Measurements from ENCODE around the gene RND2. TPM values are rescaled to one million over a fixed set of nuclear protein-coding genes. Genes with fewer than 3 reads are reported as not detected.

The RND2 gene
- total RNA-seq, 4 donors from 2014 or later, result 0.30 to 0.76 (median 0.53) TPM; not detected in 1

DNA sequence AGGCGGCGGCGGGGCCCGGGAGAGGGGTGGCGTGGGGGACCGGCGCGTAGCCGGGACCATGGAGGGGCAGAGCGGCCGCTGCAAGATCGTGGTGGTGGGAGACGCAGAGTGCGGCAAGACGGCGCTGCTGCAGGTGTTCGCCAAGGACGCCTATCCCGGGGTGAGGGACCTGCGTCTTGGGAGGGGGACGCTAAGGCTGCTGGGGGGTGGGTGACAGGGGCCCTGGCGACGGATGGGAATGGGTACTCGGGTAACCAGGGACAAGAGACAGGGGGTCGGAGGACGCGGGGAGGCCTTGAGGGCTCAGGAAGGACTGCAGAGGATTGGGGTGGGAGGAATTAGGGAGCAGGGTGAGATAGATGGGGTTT is 243 bp downstream of the RND2 start:
- no peak for DNase-seq
- WGBS, 2 donors, result 10% methylated on average over 18 to 21 of the region's 27 CpGs
- TF ChIP-seq, protein P1, sequence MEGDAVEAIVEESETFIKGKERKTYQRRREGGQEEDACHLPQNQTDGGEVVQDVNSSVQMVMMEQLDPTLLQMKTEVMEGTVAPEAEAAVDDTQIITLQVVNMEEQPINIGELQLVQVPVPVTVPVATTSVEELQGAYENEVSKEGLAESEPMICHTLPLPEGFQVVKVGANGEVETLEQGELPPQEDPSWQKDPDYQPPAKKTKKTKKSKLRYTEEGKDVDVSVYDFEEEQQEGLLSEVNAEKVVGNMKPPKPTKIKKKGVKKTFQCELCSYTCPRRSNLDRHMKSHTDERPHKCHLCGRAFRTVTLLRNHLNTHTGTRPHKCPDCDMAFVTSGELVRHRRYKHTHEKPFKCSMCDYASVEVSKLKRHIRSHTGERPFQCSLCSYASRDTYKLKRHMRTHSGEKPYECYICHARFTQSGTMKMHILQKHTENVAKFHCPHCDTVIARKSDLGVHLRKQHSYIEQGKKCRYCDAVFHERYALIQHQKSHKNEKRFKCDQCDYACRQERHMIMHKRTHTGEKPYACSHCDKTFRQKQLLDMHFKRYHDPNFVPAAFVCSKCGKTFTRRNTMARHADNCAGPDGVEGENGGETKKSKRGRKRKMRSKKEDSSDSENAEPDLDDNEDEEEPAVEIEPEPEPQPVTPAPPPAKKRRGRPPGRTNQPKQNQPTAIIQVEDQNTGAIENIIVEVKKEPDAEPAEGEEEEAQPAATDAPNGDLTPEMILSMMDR (IDR thresholded peaks at IDR 0.05), result no peak
- no peak for TF ChIP-seq POLR2A (IDR thresholded peaks at IDR 0.05)
- intact Hi-C loops (cut with DNase I), result loop anchor here (10.0 kb wide), 1 partner anchor 100 kb away; the partner anchor contains the start of gene BRCA1
- H3K4me1 ChIP-seq, result peaks cover 11 to 39% (median 14%) of the 10 kb centered on the region in 3 donors
- H3K9me3 ChIP-seq, result no peaks in the 10 kb centered on the region
- no peaks in the 10 kb centered on the region for H3K27me3 ChIP-seq
- H3K27ac ChIP-seq, result peak overlapping the region; percentile 48 to 87 (median 67)
- peak overlapping the region; percentile 35 to 80 (median 60) for H3K4me3 ChIP-seq
- H3K36me3 ChIP-seq, result no peaks in the 10 kb centered on the region

DNA sequence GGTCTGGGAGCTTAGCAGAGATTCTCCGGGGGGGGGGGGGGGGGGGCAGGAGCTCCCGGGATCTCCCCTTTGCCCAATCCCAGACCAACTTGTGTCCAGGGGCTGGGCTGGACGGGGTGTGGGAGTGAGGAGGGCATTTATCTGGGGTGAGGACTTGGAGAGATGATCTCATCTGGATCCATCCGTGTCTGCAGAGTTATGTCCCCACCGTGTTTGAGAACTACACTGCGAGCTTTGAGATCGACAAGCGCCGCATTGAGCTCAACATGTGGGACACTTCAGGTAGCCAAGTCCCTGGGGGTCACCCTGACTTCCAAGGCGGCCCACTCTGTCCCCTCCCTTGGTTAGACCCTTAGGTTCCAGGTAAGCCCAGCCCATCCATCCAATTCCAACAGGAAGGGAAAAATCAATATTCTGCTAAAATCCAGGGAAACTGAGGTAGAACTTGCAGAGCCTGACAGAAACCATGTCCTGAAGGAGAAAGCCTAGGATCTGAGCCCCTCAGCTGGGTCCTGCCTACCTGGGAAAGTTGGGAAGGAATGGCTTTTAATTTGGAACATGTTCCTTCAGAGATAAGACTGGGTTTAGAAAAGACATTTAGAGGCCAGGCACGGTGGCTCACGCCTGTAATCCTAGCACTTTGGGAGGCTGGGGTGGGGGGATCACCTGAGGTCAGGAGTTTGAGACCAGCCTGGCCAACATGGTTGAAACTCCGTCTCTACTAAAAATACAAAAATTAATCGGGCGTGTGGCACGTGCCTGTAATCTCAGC is 921 bp downstream of the RND2 start:
- Histone ChIP-seq H3K9me3 (no peaks in the 10 kb centered on the region), H3K27ac (peak overlapping the region in 3 of 4 donors; percentile 53 to 87 (median 81)), H3K36me3 (no peaks in the 10 kb centered on the region), H3K4me3 (no peak overlapping the region), H3K4me1 (peaks cover 9 to 32% (median 9%) of the 10 kb centered on the region in 3 donors), H3K27me3 (no peaks in the 10 kb centered on the region)
- TF ChIP-seq, protein P1 (IDR thresholded peaks at IDR 0.05), result no peak
- TF ChIP-seq POLR2A (IDR thresholded peaks at IDR 0.05), result no peak
- no peak for DNase-seq
- intact Hi-C loops (cut with DNase I), result loop anchor here (10.0 kb wide), 1 partner anchor 99 kb away; the partner anchor contains the start of gene BRCA1
- 66 to 71% methylated on average over 9 to 15 of the region's 16 CpGs for WGBS, 2 donors

DNA sequence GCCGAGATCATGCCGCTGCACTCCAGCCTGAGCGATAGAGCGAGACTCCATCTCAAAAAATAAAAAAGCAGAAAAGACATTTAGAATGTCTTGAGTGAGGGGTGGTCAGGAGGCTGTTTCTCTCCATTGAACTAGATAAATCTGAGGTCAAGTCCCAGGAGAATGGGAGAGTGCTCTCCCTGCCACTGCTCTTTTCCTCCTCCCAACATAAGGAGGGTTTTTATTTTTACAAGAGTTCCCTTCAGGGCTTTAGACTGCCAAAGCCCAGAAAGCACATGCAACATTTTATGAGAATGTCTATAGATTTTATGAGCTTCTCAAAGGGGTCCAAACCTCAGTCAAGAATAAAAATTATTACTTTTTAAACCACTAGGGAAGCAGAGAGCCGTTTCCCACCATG is 1.6 kb downstream of the RND2 start:
- TF ChIP-seq, protein P1 (IDR thresholded peaks at IDR 0.05), result no peak
- TF ChIP-seq POLR2A (IDR thresholded peaks at IDR 0.05), result no peak
- no peak for DNase-seq
- H3K4me3 ChIP-seq, result no peak overlapping the region
- H3K27me3 ChIP-seq, result no peaks in the 10 kb centered on the region
- H3K36me3 ChIP-seq, result no peaks in the 10 kb centered on the region
- H3K9me3 ChIP-seq, result no peaks in the 10 kb centered on the region
- WGBS, 2 donors, result 77 to 78% methylated on average over 5 of the region's 5 CpGs
- H3K4me1 ChIP-seq, result peaks cover 8 to 25% (median 9%) of the 10 kb centered on the region in 3 donors
- H3K27ac ChIP-seq, result no peak overlapping the region
- intact Hi-C loops (cut with DNase I), result loop anchor here (10.0 kb wide), 1 partner anchor 98 kb away; the partner anchor contains the start of gene BRCA1

DNA sequence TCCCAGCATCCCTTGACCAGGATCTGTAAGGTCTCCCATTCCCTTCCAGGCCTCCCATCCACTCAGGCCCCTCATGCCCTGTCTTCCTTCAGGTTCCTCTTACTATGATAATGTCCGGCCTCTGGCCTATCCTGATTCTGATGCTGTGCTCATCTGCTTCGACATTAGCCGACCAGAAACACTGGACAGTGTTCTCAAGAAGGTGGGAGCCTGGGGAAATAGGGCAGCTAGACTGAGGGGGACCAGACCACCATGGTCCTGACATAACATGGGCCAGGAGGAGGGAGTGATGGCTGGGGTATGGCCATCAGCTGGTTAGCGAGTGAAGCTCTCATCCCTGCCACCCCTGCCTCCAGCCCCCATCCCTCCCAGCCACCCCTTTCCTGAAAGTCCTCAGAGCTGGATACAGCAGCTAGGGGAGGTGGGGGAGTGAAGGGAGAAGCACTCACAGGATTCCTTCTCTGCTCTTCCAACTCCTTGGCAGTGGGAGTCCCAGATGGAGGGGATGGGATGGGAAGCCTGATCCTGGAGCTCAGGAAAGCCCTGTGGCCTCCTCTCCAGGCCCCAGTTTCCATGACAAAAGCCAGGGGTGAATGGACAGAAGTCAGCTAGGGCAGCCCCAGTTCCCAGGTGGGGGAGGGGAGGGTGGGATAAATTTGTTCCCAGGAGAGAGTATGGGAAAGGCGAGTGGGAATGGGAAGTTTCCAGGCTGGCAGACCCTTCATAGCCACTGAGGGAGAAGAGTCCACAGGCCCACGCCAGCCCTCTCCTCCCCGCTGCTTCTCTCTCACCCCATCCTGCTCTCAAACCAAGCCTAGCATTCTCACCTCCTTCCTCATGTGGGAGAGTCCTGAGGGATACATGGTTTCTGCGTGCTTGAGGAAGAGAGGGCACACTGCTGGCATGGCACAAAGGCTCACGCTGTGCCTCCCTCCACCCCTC is 2.3 kb downstream of the RND2 start:
- Histone ChIP-seq H3K4me3 (no peak overlapping the region), H3K9me3 (no peaks in the 10 kb centered on the region), H3K27ac (no peak overlapping the region), H3K4me1 (peaks cover 8 to 24% (median 9%) of the 10 kb centered on the region in 3 donors), H3K36me3 (no peaks in the 10 kb centered on the region), H3K27me3 (no peaks in the 10 kb centered on the region)
- no peak for DNase-seq
- intact Hi-C loops (cut with DNase I), result loop anchor here (10.0 kb wide), 1 partner anchor 97 kb away; the partner anchor contains the start of gene BRCA1
- WGBS, 2 donors, result 66 to 88% methylated on average over 3 to 9 of the region's 9 CpGs
- TF ChIP-seq POLR2A (IDR thresholded peaks at IDR 0.05), result no peak
- TF ChIP-seq, protein P1 (IDR thresholded peaks at IDR 0.05), result no peak

All from esophagus squamous epithelium (tissue), 5 donors.